Keratinocyte (primary cell): ENCODE data around the gene MT2A. TPM values are rescaled to one million over a fixed set of nuclear protein-coding genes. Genes with fewer than 3 reads are reported as not detected.

Experiments used
- DNase-seq: peaks from one replicate; pipeline ENCODE4 v3.0.0-alpha.2; 2011; ENCODE audit warnings: low read depth, missing footprints, low spot score
- FAIRE-seq: peaks from 2 replicates; lab custom pipeline; 2011; peaks lifted over from hg19 to GRCh38; lab: Jason Lieb, UNC
- H2AFZ ChIP-seq: 2 replicates; pipeline ENCODE4 v1.6.0; 2012; ENCODE audit warnings: low read length, control low read depth, inconsistent platforms; ENCODE audit not compliant: control insufficient read depth
- H3K27ac ChIP-seq: 2 replicates; pipeline ENCODE4 v1.5.1; 2011; ENCODE audit warnings: low read length; ENCODE audit not compliant: control insufficient read depth, insufficient read depth
- H3K27me3 ChIP-seq: 3 replicates; pipeline ENCODE4 v1.6.0; 2011; ENCODE audit warnings: low read length; ENCODE audit not compliant: control insufficient read depth, insufficient read depth; ENCODE audit errors: extremely low read depth
- H3K36me3 ChIP-seq, 2 experiments: 2 replicates in 1 of 2; 3 replicates in 1 of 2; pipeline ENCODE4 v1.5.1; 2011; ENCODE audit warnings: low read length in 2 of 2, mild to moderate bottlenecking in 1 of 2; ENCODE audit not compliant: control insufficient read depth in 2 of 2, insufficient read depth in 2 of 2; ENCODE audit errors: extremely low read depth in 1 of 2
- H3K4me1 ChIP-seq: 3 replicates; pipeline ENCODE4 v1.5.1; 2011; ENCODE audit warnings: low read length; ENCODE audit not compliant: control insufficient read depth, insufficient read depth; ENCODE audit errors: extremely low read depth
- H3K4me2 ChIP-seq: 3 replicates; pipeline ENCODE4 v1.6.0; 2011; ENCODE audit warnings: low read depth, low read length; ENCODE audit not compliant: control insufficient read depth, insufficient read depth; ENCODE audit errors: extremely low read depth
- H3K4me3 ChIP-seq, 3 experiments: fragments of 200-600 bp in 1 of 3; sonication (generic) in 1 of 3; 2 replicates in 2 of 3; 3 replicates in 1 of 3; pipeline ENCODE4 v1.5.1; 2011 to 2016; ENCODE audit warnings: low read length in 3 of 3, mild to moderate bottlenecking in 3 of 3, control low read depth in 2 of 3, inconsistent platforms in 1 of 3, low read depth in 1 of 3, mixed read lengths in 1 of 3, mixed run types in 1 of 3, moderate library complexity in 1 of 3; ENCODE audit not compliant: control insufficient read depth in 2 of 3, insufficient read depth in 2 of 3; ENCODE audit errors: extremely low read depth in 1 of 3
- H3K79me2 ChIP-seq: 2 replicates; pipeline ENCODE4 v1.6.0; 2012; ENCODE audit warnings: low read length; ENCODE audit not compliant: control insufficient read depth, insufficient read depth
- H3K9ac ChIP-seq: 3 replicates; pipeline ENCODE4 v1.6.0; 2011; ENCODE audit warnings: low read length; ENCODE audit not compliant: control insufficient read depth, insufficient read depth; ENCODE audit errors: extremely low read depth
- H3K9me1 ChIP-seq: 3 replicates; pipeline ENCODE4 v1.6.0; 2011; ENCODE audit warnings: low read length; ENCODE audit not compliant: control insufficient read depth, insufficient read depth; ENCODE audit errors: extremely low read depth
- H3K9me3 ChIP-seq: 2 replicates; pipeline ENCODE4 v1.5.1; 2012; ENCODE audit warnings: low read depth, low read length; ENCODE audit not compliant: control insufficient read depth
- H4K20me1 ChIP-seq: 3 replicates; pipeline ENCODE4 v1.6.0; 2011; ENCODE audit warnings: low read length; ENCODE audit not compliant: control insufficient read depth, insufficient read depth; ENCODE audit errors: extremely low read depth
- CTCF ChIP-seq, 3 experiments: IDR thresholded peaks in 1 of 3; conservative IDR thresholded peaks in 1 of 3; optimal IDR thresholded peaks in 1 of 3; 2 replicates in 2 of 3; 3 replicates in 1 of 3; pipeline versions ENCODE3 to v1.5.1; 2011; ENCODE audit warnings: low read length in 3 of 3, mild to moderate bottlenecking in 3 of 3, moderate library complexity in 2 of 3, control low read depth in 1 of 3, inconsistent platforms in 1 of 3; ENCODE audit not compliant: insufficient read depth in 2 of 3; ENCODE audit errors: extremely low read depth in 1 of 3
- EZH2 ChIP-seq: IDR thresholded peaks from one replicate; pipeline ENCODE4 v1.6.1; 2012; ENCODE audit warnings: inconsistent platforms, mild to moderate bottlenecking, low read length, moderate library complexity
- dilution Hi-C: fragments of 300-500 bp; cut with MboI; formaldehyde crosslinking; loops from one replicate; pipeline ENCODE4 v1.7.0; 2020; ENCODE audit warnings: low sequenced_read_pairs; ENCODE audit not compliant: extremely low pct_ligation_motif_present
- polyA plus RNA-seq, 5 experiments: library from polyadenylated mRNA; depleted of rRNA in 3 of 5; stranded (reverse) in 3 of 5; stranded (forward) in 1 of 5; unstranded in 1 of 5; fragments of >200 nt; gene quantifications; 1 replicate in 1 of 5; 2 replicates in 3 of 5; 3 replicates in 1 of 5; pipeline versions ENCODE4 v1.2.1 to v1.2.3, GENCODE V29; 2011 to 2012; ENCODE audit warnings: missing spikeins in 2 of 5, low read depth in 1 of 5, low replicate concordance in 1 of 5

Gene MT2A
- polyA plus RNA-seq, 1 donor (not counting 4 experiments of a cell fraction or from before 2014, with no cell fraction given), result 990 TPM

GRCh38 chr16:56564793-56565477, 43.4 kb upstream of the MT2A start, which contains the start of gene MT4:
TSS of gene MT4 (plus strand) at chr16:56565073. CDS start at chr16:56565129, 56 bp downstream.
- H3K4me1 ChIP-seq, result no peaks in the 10 kb centered on the region
- no peak within 1 kb of the TSS for H3K4me3 ChIP-seq
- H3K9me1 ChIP-seq, result no peaks in the 10 kb centered on the region
- H3K9ac ChIP-seq, result no peak within 1 kb of the TSS
- no peak within 1 kb of the TSS for H3K27ac ChIP-seq
- H4K20me1 ChIP-seq, result no peaks in the 10 kb centered on the region
- FAIRE-seq (no peak), DNase-seq (no peak)
- no peaks in the 10 kb centered on the region for H3K9me3 ChIP-seq
- H2AFZ ChIP-seq, result no peak within 1 kb of the TSS
- H3K79me2 ChIP-seq, result no peaks in the 10 kb centered on the region
- H3K36me3 ChIP-seq, result no peaks in the 10 kb centered on the region
- dilution Hi-C loops, result no loop called here
- no peak for TF ChIP-seq EZH2
- no peak for TF ChIP-seq CTCF (optimal IDR thresholded peaks at IDR 0.05 in 1 of 3, IDR thresholded peaks at IDR 0.05 in 1 of 3, conservative IDR thresholded peaks at IDR 0.05 in 1 of 3; ENCODE audit: extremely low read depth in 1 of 3, insufficient read depth in 2 of 3, low read length in 3 of 3)
- H3K27me3 ChIP-seq, result no peaks in the 10 kb centered on the region
- no peak within 1 kb of the TSS for H3K4me2 ChIP-seq

- no peak for DNase-seq
- dilution Hi-C loops, result no loop called here
- Histone ChIP-seq H3K27ac (no peak overlapping the region), H3K4me3 (no peak overlapping the region), H3K9ac (no peak overlapping the region), H3K79me2 (no peaks in the 10 kb centered on the region), H3K36me3 (no peaks in the 10 kb centered on the region), H3K4me1 (no peaks in the 10 kb centered on the region), H2AFZ (no peak overlapping the region), H3K4me2 (no peak overlapping the region), H3K9me3 (no peaks in the 10 kb centered on the region), H3K9me1 (no peaks in the 10 kb centered on the region), H3K27me3 (no peaks in the 10 kb centered on the region), H4K20me1 (no peaks in the 10 kb centered on the region)
- FAIRE-seq, result no peak
- no peak for TF ChIP-seq CTCF (optimal IDR thresholded peaks at IDR 0.05 in 1 of 3, IDR thresholded peaks at IDR 0.05 in 1 of 3, conservative IDR thresholded peaks at IDR 0.05 in 1 of 3; ENCODE audit: extremely low read depth in 1 of 3, insufficient read depth in 2 of 3, low read length in 3 of 3)
Observed at GRCh38 chr16:56569971-56570370, 38.4 kb upstream of the MT2A start.
